ENCODE measurements around the gene TPCN2.

- TF ChIP-seq, protein P1, sequence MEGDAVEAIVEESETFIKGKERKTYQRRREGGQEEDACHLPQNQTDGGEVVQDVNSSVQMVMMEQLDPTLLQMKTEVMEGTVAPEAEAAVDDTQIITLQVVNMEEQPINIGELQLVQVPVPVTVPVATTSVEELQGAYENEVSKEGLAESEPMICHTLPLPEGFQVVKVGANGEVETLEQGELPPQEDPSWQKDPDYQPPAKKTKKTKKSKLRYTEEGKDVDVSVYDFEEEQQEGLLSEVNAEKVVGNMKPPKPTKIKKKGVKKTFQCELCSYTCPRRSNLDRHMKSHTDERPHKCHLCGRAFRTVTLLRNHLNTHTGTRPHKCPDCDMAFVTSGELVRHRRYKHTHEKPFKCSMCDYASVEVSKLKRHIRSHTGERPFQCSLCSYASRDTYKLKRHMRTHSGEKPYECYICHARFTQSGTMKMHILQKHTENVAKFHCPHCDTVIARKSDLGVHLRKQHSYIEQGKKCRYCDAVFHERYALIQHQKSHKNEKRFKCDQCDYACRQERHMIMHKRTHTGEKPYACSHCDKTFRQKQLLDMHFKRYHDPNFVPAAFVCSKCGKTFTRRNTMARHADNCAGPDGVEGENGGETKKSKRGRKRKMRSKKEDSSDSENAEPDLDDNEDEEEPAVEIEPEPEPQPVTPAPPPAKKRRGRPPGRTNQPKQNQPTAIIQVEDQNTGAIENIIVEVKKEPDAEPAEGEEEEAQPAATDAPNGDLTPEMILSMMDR (IDR thresholded peaks at IDR 0.05): no peak
- TF ChIP-seq POLR2A (IDR thresholded peaks at IDR 0.05): no peak
Measured at GRCh38 chr11:69100454-69101114, 51.9 kb downstream of the TPCN2 start.
